Neural crest cell (in vitro differentiated cells): ENCODE data around the gene ZNF777. TPM values are rescaled to one million over a fixed set of nuclear protein-coding genes. Genes with fewer than 3 reads are reported as not detected.

Source experiments
- DNase-seq: peaks from one replicate; pipeline ENCODE4 v3.0.0; 2021; ENCODE audit warnings: low read depth, mixed read lengths, low spot score
- H3K27ac Mint-ChIP-seq: one replicate; pipeline ENCODE4 v1.8.0; 2021; ENCODE audit warnings: mild to moderate bottlenecking, mixed read lengths; ENCODE audit not compliant: unreplicated experiment
- H3K27me3 Mint-ChIP-seq: 2 replicates; pipeline ENCODE4 v1.8.0; 2021; ENCODE audit warnings: low read depth, mild to moderate bottlenecking, mixed read lengths
- H3K36me3 Mint-ChIP-seq: 2 replicates; pipeline ENCODE4 v1.8.0; 2021; ENCODE audit warnings: low read depth, mild to moderate bottlenecking, mixed read lengths
- H3K4me1 Mint-ChIP-seq: 2 replicates; pipeline ENCODE4 v1.8.0; 2021; ENCODE audit warnings: mixed read lengths
- H3K4me3 Mint-ChIP-seq: one replicate; pipeline ENCODE4 v1.8.0; 2021; ENCODE audit warnings: mild to moderate bottlenecking, mixed read lengths
- H3K9me3 Mint-ChIP-seq: 2 replicates; pipeline ENCODE4 v1.8.0; 2021; ENCODE audit warnings: mixed read lengths
- total RNA-seq: library from RNA; stranded (reverse); gene quantifications from 2 replicates; pipeline ENCODE4 v1.2.1, GENCODE V29; 2021
- TF ChIP-seq, protein P1 (sequence below): fragments of 200-600 bp; sonication (generic); conservative IDR thresholded peaks from 2 replicates; pipeline ENCODE4 v1.5.0; 2021; ENCODE audit warnings: antibody characterized with exemption, mild to moderate bottlenecking

Gene ZNF777
- total RNA-seq, 1 donor from 2014 or later = 20.8 TPM

GRCh38 chr7:149427893-149428292 lies 33.0 kb downstream of the ZNF777 start:
- no peaks in the 10 kb centered on the region for H3K27me3 Mint-ChIP-seq
- H3K4me1 Mint-ChIP-seq = no peaks in the 10 kb centered on the region
- TF ChIP-seq, protein P1, sequence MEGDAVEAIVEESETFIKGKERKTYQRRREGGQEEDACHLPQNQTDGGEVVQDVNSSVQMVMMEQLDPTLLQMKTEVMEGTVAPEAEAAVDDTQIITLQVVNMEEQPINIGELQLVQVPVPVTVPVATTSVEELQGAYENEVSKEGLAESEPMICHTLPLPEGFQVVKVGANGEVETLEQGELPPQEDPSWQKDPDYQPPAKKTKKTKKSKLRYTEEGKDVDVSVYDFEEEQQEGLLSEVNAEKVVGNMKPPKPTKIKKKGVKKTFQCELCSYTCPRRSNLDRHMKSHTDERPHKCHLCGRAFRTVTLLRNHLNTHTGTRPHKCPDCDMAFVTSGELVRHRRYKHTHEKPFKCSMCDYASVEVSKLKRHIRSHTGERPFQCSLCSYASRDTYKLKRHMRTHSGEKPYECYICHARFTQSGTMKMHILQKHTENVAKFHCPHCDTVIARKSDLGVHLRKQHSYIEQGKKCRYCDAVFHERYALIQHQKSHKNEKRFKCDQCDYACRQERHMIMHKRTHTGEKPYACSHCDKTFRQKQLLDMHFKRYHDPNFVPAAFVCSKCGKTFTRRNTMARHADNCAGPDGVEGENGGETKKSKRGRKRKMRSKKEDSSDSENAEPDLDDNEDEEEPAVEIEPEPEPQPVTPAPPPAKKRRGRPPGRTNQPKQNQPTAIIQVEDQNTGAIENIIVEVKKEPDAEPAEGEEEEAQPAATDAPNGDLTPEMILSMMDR = no peak
- DNase-seq = no peak
- no peak overlapping the region for H3K4me3 Mint-ChIP-seq
- H3K9me3 Mint-ChIP-seq = no peaks in the 10 kb centered on the region
- peaks cover 14% of the 10 kb centered on the region for H3K36me3 Mint-ChIP-seq
- H3K27ac Mint-ChIP-seq = no peak overlapping the region

GRCh38 chr7:149427096-149427680 lies 33.7 kb downstream of the ZNF777 start:
- Mint-ChIP-seq H3K4me3 (no peak overlapping the region), H3K9me3 (no peaks in the 10 kb centered on the region), H3K4me1 (no peaks in the 10 kb centered on the region), H3K36me3 (peaks cover 12% of the 10 kb centered on the region), H3K27ac (no peak overlapping the region), H3K27me3 (no peaks in the 10 kb centered on the region)
- no peak for DNase-seq
- TF ChIP-seq, protein P1 = no peak

DNA sequence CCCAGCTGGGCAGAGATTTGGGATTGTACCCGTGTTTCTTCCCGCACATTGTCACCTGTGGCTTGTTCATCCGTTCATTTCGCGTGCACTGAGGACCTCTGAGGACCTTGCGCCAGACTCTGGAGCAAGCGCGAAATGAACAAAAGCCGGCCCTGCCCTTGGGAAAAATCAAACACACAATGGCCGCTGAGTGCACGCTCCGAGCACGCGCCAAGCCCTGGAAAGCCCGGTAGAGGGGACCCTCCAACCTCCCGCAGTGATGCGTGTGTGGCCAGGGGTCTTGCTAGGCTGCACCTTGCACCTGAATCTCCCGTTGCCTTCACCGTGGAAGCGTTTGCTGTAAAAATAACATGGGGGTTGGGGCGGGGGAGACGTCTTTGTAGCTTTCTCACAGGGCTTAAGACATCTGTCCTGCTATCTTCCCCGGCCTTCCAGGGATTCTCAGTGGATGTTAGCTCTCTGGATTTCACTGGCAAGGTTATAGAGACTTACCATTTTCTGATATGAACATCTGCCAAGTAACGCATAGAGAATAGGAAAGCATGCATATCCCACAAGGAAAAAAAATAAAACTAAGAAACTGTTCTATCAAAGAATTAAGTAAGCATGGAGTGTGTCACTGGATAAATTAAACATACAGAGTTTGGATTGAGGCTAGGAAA lies 37.3 kb downstream of the ZNF777 start:
- H3K36me3 Mint-ChIP-seq = peaks cover 2% of the 10 kb centered on the region
- no peaks in the 10 kb centered on the region for H3K27me3 Mint-ChIP-seq
- TF ChIP-seq, protein P1 = no peak
- H3K4me3 Mint-ChIP-seq = peak overlapping the region; percentile 51
- DNase-seq = no peak
- no peaks in the 10 kb centered on the region for H3K9me3 Mint-ChIP-seq
- no peak overlapping the region for H3K27ac Mint-ChIP-seq
- H3K4me1 Mint-ChIP-seq = no peaks in the 10 kb centered on the region

DNA sequence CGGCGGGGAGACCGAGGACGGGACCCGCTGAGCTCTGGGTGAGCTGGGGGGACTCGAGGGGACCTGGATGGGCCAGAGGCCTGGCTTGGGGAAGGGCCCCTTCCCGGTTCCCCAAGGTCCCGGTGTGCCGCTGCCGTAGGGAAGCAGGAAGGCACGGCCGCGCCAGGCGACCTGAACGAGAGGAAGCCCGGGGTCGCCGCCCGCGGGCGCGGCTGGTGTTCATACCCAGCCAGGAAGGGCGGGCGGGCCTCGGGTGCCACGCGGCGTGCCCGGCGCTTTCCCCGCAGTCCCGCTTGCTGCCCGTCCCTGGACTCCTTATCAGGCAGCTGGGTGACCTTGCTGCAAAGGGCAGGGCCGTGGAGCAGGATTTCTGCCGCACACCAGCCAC lies 38.0 kb downstream of the ZNF777 start:
- no peak overlapping the region for H3K27ac Mint-ChIP-seq
- H3K4me3 Mint-ChIP-seq = no peak overlapping the region
- H3K9me3 Mint-ChIP-seq = no peaks in the 10 kb centered on the region
- no peaks in the 10 kb centered on the region for H3K4me1 Mint-ChIP-seq
- H3K27me3 Mint-ChIP-seq = no peaks in the 10 kb centered on the region
- H3K36me3 Mint-ChIP-seq = no peaks in the 10 kb centered on the region
- TF ChIP-seq, protein P1 = no peak
- DNase-seq = no peak

- Mint-ChIP-seq H3K27ac (peak overlapping the region; percentile 12), H3K36me3 (no peaks in the 10 kb centered on the region), H3K9me3 (no peaks in the 10 kb centered on the region), H3K27me3 (no peaks in the 10 kb centered on the region), H3K4me1 (no peaks in the 10 kb centered on the region), H3K4me3 (peak overlapping the region; percentile 84)
- TF ChIP-seq, protein P1 = peak; percentile 67
- DNase-seq = peak; percentile 46
These were observed 38.5 kb downstream of the ZNF777 start for GRCh38 chr7:149422162-149422913.
